Cerebellar cortex (tissue), 1 donor: ENCODE results near the gene TMEM92.
"Not testable (repeated sequence)": the region's sequence is repeated elsewhere in the genome, so short reads cannot be mapped to it uniquely, and the experiment has no call there.

Experiments
- DNase-seq: peaks from one replicate; pipeline ENCODE4 v3.0.0-alpha.2; 2015; ENCODE audit warnings: low spot score

The TMEM92 gene

GRCh38 chr17:50276588-50277356 is 2.5 kb downstream of the TMEM92 start:
- DNase-seq: no peak

GRCh38 chr17:50277357-50277754 is 3.1 kb downstream of the TMEM92 start:
- DNase-seq: no peak

DNA sequence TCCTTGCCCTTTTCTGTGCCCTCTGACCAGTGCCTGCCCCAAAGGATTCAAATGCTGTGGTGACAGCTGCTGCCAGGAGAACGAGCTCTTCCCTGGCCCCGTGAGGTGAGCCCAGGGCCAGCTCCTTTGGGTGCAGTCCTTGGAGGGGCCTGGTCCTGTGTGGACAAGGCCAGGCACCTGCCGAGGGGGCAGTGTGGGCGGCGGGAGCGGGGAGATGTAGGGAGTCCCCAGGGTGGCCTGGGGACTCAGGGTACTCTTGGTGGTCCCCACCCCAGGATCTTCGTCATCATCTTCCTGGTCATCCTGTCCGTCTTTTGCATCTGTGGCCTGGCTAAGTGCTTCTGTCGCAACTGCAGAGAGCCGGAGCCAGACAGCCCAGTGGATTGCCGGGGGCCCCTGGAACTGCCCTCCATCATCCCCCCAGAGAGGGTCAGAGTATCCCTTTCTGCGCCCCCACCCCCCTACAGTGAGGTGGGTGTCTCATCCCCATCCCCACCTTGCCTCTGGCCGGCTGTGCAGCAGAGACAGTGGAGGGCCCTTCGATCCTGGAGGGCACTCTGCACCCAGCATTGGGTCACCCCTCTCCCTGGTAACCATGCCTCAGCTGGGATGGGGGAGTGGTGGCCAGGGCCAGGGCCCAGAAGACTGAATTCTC is 4.4 kb downstream of the TMEM92 start:
- no peak for DNase-seq

GRCh38 chr17:50279181-50279526 is 4.9 kb downstream of the TMEM92 start:
- no peak for DNase-seq

GRCh38 chr17:50279639-50280038 is 5.4 kb downstream of the TMEM92 start:
- no peak for DNase-seq

DNA sequence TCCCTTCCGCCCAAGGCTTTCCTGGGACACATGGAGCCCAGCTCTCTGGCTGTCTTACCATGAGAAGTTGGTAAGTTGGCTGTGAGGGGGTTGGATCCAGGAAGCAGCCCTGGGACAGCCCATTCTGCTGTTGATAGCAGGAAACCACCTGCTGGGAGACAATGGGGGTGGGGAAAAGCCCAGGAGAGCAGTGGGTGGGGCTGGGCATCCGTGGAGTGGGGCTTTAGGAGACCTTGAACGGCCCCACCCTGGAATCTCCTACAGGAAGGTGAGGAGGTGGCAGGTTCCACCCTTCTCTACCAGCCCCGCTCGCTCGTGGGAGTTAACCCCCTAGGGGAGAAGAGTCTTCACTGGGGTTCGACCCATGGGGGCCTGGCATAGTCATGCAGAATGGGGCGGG is 5.8 kb downstream of the TMEM92 start:
- no peak for DNase-seq

- DNase-seq: no peak
These were observed 6.7 kb downstream of the TMEM92 start for GRCh38 chr17:50280801-50281441.

GRCh38 chr17:50281739-50282401 is 7.6 kb downstream of the TMEM92 start:
- DNase-seq: no peak

DNA sequence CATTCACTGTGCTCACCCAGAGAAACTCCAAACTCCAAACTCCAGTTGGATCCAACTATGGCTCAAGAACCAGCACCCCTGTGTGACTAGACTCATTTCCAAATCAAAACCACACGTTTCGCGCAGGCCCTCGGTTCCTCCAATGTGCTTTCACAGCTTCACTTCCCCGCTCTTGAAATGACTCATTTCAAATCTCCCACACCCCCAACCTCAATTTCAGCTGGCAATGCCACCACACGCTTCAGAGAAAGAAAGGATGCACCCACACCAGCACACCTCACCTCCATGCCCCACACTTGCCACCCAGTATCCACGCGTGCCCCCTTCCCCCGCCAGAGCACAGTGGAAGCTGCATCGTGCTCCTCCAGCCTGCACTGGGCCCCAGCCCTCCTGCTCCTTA is 9.0 kb downstream of the TMEM92 start:
- DNase-seq: no peak

GRCh38 chr17:50283714-50284113 is 9.4 kb downstream of the TMEM92 start:
- no peak for DNase-seq

DNA sequence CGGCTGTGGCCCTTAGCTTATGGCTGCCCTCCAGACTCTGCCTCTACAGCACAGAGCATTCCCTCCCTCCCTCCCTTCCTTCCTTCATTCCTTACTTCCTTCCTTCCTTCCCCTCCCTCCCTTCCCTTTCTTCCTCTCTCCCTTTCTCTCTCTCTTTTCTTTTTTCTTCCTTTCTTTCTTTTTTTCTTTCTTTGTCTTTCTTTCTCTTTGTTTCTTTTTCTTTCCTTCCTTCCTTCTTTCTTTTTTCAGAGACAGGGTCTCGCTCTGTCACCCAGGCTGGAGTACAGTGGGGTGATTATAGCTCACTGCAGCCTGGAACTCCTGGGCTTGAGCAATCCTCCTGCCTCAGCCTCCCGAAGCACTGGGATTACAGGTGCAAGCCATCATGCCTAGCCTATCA is 11.7 kb downstream of the TMEM92 start:
- DNase-seq: no peak

- DNase-seq: not testable (repeated sequence)
These were observed 13.0 kb downstream of the TMEM92 start for GRCh38 chr17:50287302-50287701.

- DNase-seq: peak; percentile 18
These were observed 14.0 kb downstream of the TMEM92 start for GRCh38 chr17:50288306-50288705.

DNA sequence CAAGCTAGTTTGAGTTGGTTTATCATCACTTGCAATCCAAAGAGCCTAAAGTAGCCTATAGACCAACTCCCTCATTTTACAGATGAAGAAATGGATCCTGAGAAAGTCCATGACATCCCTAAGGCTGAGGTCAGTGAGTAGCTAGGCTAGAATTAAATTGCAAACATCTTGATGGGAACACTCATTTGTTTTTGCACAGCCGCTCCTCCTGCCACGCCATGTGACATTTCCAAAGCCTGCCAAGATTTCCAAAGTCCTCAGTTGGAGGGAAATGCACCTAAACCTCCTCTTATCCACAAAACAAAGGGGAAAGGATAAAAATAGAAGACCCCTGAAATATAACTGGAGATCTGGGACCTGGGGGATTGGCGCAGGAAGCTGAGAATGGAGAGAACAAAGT is 15.0 kb downstream of the TMEM92 start:
- no peak for DNase-seq

GRCh38 chr17:50289991-50290702 is 15.9 kb downstream of the TMEM92 start:
- no peak for DNase-seq

GRCh38 chr17:50290933-50291332 is 16.7 kb downstream of the TMEM92 start:
- DNase-seq: no peak

DNA sequence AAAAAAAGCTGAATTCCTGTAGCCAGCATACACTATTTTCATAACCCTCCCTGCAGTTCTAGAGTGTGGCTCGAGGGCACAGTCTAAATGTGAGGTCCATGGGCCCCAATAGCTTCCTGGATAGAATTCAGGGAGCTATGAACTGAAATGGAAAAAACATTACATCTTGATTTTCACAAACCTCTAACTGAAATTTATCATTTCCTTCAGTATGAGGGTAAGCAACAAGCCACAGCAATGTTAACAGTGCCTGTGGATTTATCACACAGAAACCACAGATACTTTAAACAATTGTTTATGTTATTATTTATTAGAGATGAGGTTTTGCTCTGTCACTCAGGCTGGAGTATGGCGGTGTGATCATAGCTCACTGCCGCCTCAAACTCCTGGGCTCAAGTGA is 18.2 kb downstream of the TMEM92 start:
- no peak for DNase-seq

GRCh38 chr17:50295021-50295420 is 20.8 kb downstream of the TMEM92 start:
- DNase-seq: no peak

- DNase-seq: peak; percentile 69
These were observed 23.2 kb downstream of the TMEM92 start for GRCh38 chr17:50297407-50297865.

- no peak for DNase-seq
These were observed 23.8 kb downstream of the TMEM92 start for GRCh38 chr17:50298018-50298417.

DNA sequence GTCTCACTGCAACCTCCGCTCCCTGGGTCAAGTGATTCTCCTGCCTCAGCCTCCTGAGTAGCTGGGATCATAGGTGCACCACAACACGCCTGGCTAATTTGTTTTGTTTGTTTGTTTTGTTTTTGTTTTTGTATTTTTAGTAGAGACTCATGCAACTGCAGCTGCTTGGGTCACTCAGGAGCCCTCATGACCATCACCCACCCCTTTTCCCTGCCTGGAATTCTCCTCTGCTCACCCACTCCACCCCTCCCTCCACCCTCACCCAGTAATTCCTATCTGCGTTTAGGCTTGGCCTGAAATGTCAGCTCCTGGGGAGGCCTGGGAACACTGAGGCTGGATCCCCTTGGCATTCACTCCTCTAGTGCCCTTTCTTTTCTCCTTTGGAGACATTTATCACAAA is 25.5 kb downstream of the TMEM92 start:
- no peak for DNase-seq

GRCh38 chr17:50300824-50301223 is 26.6 kb downstream of the TMEM92 start:
- not testable (repeated sequence) for DNase-seq
